Upper lobe of left lung (tissue), 4 donors: ENCODE results near the gene THEMIS.

ENCODE experiments used
- EP300 ChIP-seq, 4 donors: sonication (generic); formaldehyde crosslinking; IDR thresholded peaks; one replicate each; pipeline ENCODE4 v1.5.1; 2017; ENCODE audit warnings: antibody characterized with exemption in 4 of 4, control low read depth in 2 of 4
- POLR2A ChIP-seq, 4 donors: fragments of 450-650 bp; IDR thresholded peaks; one replicate each; pipeline ENCODE4 v1.5.1; 2016 to 2017; ENCODE audit warnings: antibody characterized with exemption in 4 of 4, mild to moderate bottlenecking in 2 of 4
- POLR2AphosphoS5 ChIP-seq, 2 donors: sonication (generic); formaldehyde crosslinking; IDR thresholded peaks; one replicate each; pipeline ENCODE4 v1.5.1; 2017; ENCODE audit warnings: antibody characterized with exemption in 2 of 2
- TF ChIP-seq, protein P1 (sequence below), 6 experiments: fragments of 450-650 bp in 4 of 6; fragments of 200-600 bp in 2 of 6; sonication (generic) in 2 of 6; IDR thresholded peaks; one replicate each; pipeline ENCODE4 v1.5.1; 2016 to 2019; ENCODE audit warnings: antibody characterized with exemption in 6 of 6

DNA sequence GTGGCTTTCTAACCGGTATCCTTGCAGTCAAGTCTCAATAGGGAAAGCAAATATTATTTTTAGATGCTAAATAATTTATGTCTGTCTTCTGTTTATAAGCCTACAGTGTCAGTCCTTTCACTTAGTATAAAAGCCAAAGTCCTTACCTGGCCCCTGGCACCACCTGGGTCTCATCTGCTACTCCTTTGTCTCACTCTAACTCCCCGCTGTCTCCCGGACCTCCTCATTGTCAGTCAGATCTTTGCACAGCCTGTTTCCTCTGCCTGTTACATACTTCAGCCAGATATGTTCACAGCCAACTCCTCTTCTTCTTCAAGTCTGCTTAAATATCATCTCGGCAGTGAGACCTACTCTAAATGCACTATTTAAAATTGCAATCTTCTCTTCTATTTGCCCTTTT is 84.2 kb downstream of the THEMIS start:
- TF ChIP-seq POLR2AphosphoS5 (IDR thresholded peaks at IDR 0.05) (no peak), POLR2A (IDR thresholded peaks at IDR 0.05) (no peak), EP300 (IDR thresholded peaks at IDR 0.05) (no peak)
- TF ChIP-seq, protein P1, sequence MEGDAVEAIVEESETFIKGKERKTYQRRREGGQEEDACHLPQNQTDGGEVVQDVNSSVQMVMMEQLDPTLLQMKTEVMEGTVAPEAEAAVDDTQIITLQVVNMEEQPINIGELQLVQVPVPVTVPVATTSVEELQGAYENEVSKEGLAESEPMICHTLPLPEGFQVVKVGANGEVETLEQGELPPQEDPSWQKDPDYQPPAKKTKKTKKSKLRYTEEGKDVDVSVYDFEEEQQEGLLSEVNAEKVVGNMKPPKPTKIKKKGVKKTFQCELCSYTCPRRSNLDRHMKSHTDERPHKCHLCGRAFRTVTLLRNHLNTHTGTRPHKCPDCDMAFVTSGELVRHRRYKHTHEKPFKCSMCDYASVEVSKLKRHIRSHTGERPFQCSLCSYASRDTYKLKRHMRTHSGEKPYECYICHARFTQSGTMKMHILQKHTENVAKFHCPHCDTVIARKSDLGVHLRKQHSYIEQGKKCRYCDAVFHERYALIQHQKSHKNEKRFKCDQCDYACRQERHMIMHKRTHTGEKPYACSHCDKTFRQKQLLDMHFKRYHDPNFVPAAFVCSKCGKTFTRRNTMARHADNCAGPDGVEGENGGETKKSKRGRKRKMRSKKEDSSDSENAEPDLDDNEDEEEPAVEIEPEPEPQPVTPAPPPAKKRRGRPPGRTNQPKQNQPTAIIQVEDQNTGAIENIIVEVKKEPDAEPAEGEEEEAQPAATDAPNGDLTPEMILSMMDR (IDR thresholded peaks at IDR 0.05), result no peak
